ENCODE results near the gene GNA12.
"Not testable (repeated sequence)": the region's sequence is repeated elsewhere in the genome, so short reads cannot be mapped to it uniquely, and the experiment has no call there.

GNA12 gene

GRCh38 chr7:2701424-2701823, 142.7 kb downstream of the GNA12 start:
- Mint-ChIP-seq H3K9me3 (no peaks in the 10 kb centered on the region), H3K4me1 (peaks cover 6% of the 10 kb centered on the region), H3K4me3 (no peak overlapping the region), H3K27me3 (ENCODE audit: low read depth) (peaks cover 27% of the 10 kb centered on the region), H3K36me3 (ENCODE audit: low read depth) (no peaks in the 10 kb centered on the region), H3K27ac (no peak overlapping the region)
- TF ChIP-seq CTCF (IDR thresholded peaks at IDR 0.05; ENCODE audit: unreplicated experiment in 3 of 3) = no peak

- peaks cover 26% of the 10 kb centered on the region for H3K27me3 Mint-ChIP-seq (ENCODE audit: low read depth)
- no peak overlapping the region for H3K27ac Mint-ChIP-seq
- no peaks in the 10 kb centered on the region for H3K9me3 Mint-ChIP-seq
- H3K4me1 Mint-ChIP-seq = peaks cover 3% of the 10 kb centered on the region
- no peak for TF ChIP-seq CTCF (IDR thresholded peaks at IDR 0.05; ENCODE audit: unreplicated experiment in 3 of 3)
- no peaks in the 10 kb centered on the region for H3K36me3 Mint-ChIP-seq (ENCODE audit: low read depth)
- no peak overlapping the region for H3K4me3 Mint-ChIP-seq
These were observed 143.8 kb downstream of the GNA12 start for GRCh38 chr7:2700141-2700850.

GRCh38 chr7:2699289-2699620, 144.9 kb downstream of the GNA12 start:
- no peaks in the 10 kb centered on the region for H3K9me3 Mint-ChIP-seq
- peaks cover 24% of the 10 kb centered on the region for H3K27me3 Mint-ChIP-seq (ENCODE audit: low read depth)
- no peaks in the 10 kb centered on the region for H3K36me3 Mint-ChIP-seq (ENCODE audit: low read depth)
- no peak for TF ChIP-seq CTCF (IDR thresholded peaks at IDR 0.05; ENCODE audit: unreplicated experiment in 3 of 3)
- H3K4me1 Mint-ChIP-seq = no peaks in the 10 kb centered on the region
- H3K27ac Mint-ChIP-seq = no peak overlapping the region
- no peak overlapping the region for H3K4me3 Mint-ChIP-seq

- H3K4me1 Mint-ChIP-seq = no peaks in the 10 kb centered on the region
- TF ChIP-seq CTCF (IDR thresholded peaks at IDR 0.05; ENCODE audit: unreplicated experiment in 3 of 3) = no peak
- H3K27ac Mint-ChIP-seq = no peak overlapping the region
- no peaks in the 10 kb centered on the region for H3K9me3 Mint-ChIP-seq
- H3K27me3 Mint-ChIP-seq (ENCODE audit: low read depth) = peaks cover 26% of the 10 kb centered on the region
- H3K36me3 Mint-ChIP-seq (ENCODE audit: low read depth) = no peaks in the 10 kb centered on the region
- no peak overlapping the region for H3K4me3 Mint-ChIP-seq
These were observed 145.4 kb downstream of the GNA12 start for GRCh38 chr7:2698581-2699288.

- H3K9me3 Mint-ChIP-seq = not testable (repeated sequence)
These were observed 150.0 kb downstream of the GNA12 start for GRCh38 chr7:2694122-2694436.

GRCh38 chr7:2693420-2694121, 150.5 kb downstream of the GNA12 start:
- H3K27me3 Mint-ChIP-seq (ENCODE audit: low read depth) = peaks cover 37% of the 10 kb centered on the region
- H3K36me3 Mint-ChIP-seq (ENCODE audit: low read depth); H3K9me3 Mint-ChIP-seq; H3K4me3 Mint-ChIP-seq; H3K27ac Mint-ChIP-seq: not testable (repeated sequence)
- peaks cover 10% of the 10 kb centered on the region for H3K4me1 Mint-ChIP-seq

More at GRCh38 chr7:2694122-2694436, 150.0 kb downstream of the GNA12 start:
- not testable (repeated sequence) for H3K4me3 Mint-ChIP-seq; H3K36me3 Mint-ChIP-seq (ENCODE audit: low read depth); H3K27ac Mint-ChIP-seq; H3K4me1 Mint-ChIP-seq
- H3K27me3 Mint-ChIP-seq (ENCODE audit: low read depth) = peaks cover 37% of the 10 kb centered on the region

Measured in nephron (organoid).